ENCODE data around the gene RSU1. TPM values are rescaled to one million over a fixed set of nuclear protein-coding genes. Genes with fewer than 3 reads are reported as not detected.
A peak's percentile ranks its signal among the peaks of the same experiment; 100 is the strongest.

RSU1 gene
- total and polyA plus RNA-seq, 2 of the 13 experiments (the other 11 are each of a cell fraction or from before 2014, with no cell fraction given): 32.3 to 35.1 TPM

DNA sequence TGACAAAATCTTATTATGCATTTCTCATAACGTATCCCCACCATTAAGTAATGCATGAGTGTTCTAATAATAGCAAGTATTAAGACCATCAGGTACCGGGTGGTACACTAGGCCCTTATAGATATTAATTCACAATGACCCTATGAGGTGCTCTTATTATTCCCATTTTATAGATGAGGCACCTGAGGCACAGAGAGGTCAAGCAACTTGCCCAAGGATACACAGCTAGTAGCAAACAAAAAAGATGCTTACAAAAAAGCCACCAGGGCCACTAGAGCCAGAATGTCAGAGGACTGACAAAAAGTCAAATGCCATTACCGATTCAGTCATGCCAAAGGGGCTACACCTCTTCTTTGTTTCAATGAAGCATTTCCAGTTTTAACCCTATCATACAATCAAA is 5.9 kb downstream of the RSU1 start:
- FAIRE-seq: no peak
- Histone ChIP-seq H3K9ac (ENCODE audit: insufficient read depth, low read depth, low read length) (no peak overlapping the region), H3K27me3 (ENCODE audit: control insufficient read depth in 1 of 2, insufficient read depth in 2 of 2, low read length in 2 of 2) (no peaks in the 10 kb centered on the region), H2AFZ (ENCODE audit: low read length) (no peak overlapping the region), H3K9me3 (ENCODE audit: low read length) (no peaks in the 10 kb centered on the region), H4K20me1 (ENCODE audit: insufficient read depth, low read length) (no peaks in the 10 kb centered on the region), H3K4me3 (replicated peaks in 1 of 3; ENCODE audit: insufficient read depth in 1 of 3, low read depth in 2 of 3, low read length in 3 of 3) (no peak overlapping the region), H3K79me2 (ENCODE audit: insufficient read depth, low read length) (peaks cover 9% of the 10 kb centered on the region), H3K27ac (ENCODE audit: extremely low read length, insufficient read depth, low read length) (no peak overlapping the region), H3K4me2 (ENCODE audit: low read depth, low read length) (no peak overlapping the region), H3K4me1 (ENCODE audit: insufficient read depth, low read length) (peaks cover 15% of the 10 kb centered on the region), H3K36me3 (replicated peaks in 1 of 2; ENCODE audit: control insufficient read depth in 1 of 2, insufficient read depth in 2 of 2, low read length in 2 of 2) (no peaks in the 10 kb centered on the region)
- no peak for DNase-seq (ENCODE audit: low spot score)
- in situ Hi-C loops (cut with HindIII; ENCODE audit: extremely low pct_ligation_motif_present, low pct_unique_long_range_greater_than_20kb): no loop called here
- intact Hi-C loops (cut with micrococcal nuclease; ENCODE audit: unreplicated experiment): loop anchor here (10.0 kb wide), 1 partner anchor 936 kb away; no protein-coding TSS in a partner anchor
- no peak for ATAC-seq
- CTCF ChIA-PET (ENCODE audit: low intra/inter-chr PET ratio, low total read pairs): no interaction called here
- no TSS peak for BruUV-seq (replicated peaks)
- WGBS (ENCODE audit: low lambda C conversion rate): 92% methylated on average over 3 of the region's 3 CpGs
- TF ChIP-seq ZBTB7A (CRISPR knock-in tag; IDR thresholded peaks at IDR 0.05) (no peak), ZNF768 (CRISPR knock-in tag; IDR thresholded peaks at IDR 0.05) (peak; percentile 55; the same call in 1 of the 2 replicates)
- POLR2A ChIA-PET: no interaction called here

DNA sequence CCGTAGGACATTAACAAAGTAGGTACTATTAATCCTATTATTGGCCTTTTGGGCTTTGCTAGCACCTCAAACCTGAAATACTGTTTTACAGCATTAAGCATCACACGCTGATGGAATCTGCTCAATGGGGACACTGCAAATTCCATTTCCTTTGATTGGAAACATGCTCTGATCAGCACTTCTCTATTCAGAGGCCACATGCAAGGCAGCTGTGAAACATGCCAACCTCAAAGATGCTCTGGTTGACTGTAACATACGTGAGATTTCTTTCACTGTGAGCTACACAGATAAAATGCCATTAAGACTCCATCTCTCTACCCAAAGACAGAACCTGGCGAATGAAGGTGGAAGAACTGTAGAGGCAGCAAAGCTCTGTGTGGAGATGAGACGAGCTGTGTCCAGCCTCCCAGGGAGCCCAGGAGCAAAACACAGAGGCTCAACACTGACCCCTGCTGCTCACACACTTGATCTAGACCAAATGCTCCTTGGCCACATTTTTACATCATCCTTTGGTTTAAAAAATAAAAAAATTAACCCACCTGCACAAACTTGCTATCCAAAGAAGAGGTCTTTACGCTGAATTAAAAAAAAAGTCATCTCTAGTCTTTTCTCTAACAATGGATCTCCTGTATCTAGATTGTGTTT is 8.0 kb downstream of the RSU1 start:
- intact Hi-C loops (cut with micrococcal nuclease; ENCODE audit: unreplicated experiment): no loop called here
- DNase-seq (ENCODE audit: low spot score) (peak; percentile 29), FAIRE-seq (no peak), ATAC-seq (peak; percentile 89)
- in situ Hi-C loops (cut with HindIII; ENCODE audit: extremely low pct_ligation_motif_present, low pct_unique_long_range_greater_than_20kb): no loop called here
- POLR2A ChIA-PET: no interaction called here
- Histone ChIP-seq H3K9ac (ENCODE audit: insufficient read depth, low read depth, low read length) (no peak overlapping the region), H3K4me2 (ENCODE audit: low read depth, low read length) (no peak overlapping the region), H3K79me2 (ENCODE audit: insufficient read depth, low read length) (no peaks in the 10 kb centered on the region), H4K20me1 (ENCODE audit: insufficient read depth, low read length) (no peaks in the 10 kb centered on the region), H3K27me3 (ENCODE audit: control insufficient read depth in 1 of 2, insufficient read depth in 2 of 2, low read length in 2 of 2) (no peaks in the 10 kb centered on the region), H3K9me3 (ENCODE audit: low read length) (no peaks in the 10 kb centered on the region), H3K4me1 (ENCODE audit: insufficient read depth, low read length) (no peaks in the 10 kb centered on the region), H3K36me3 (replicated peaks in 1 of 2; ENCODE audit: control insufficient read depth in 1 of 2, insufficient read depth in 2 of 2, low read length in 2 of 2) (no peaks in the 10 kb centered on the region), H2AFZ (ENCODE audit: low read length) (no peak overlapping the region), H3K4me3 (replicated peaks in 1 of 3; ENCODE audit: insufficient read depth in 1 of 3, low read depth in 2 of 3, low read length in 3 of 3) (no peak overlapping the region), H3K27ac (ENCODE audit: extremely low read length, insufficient read depth, low read length) (no peak overlapping the region)
- 95% methylated on average over 5 of the region's 6 CpGs for WGBS (ENCODE audit: low lambda C conversion rate)
- no TSS peak for BruUV-seq (replicated peaks)
- TF ChIP-seq RNF2 (conservative IDR thresholded peaks at IDR 0.05; ENCODE audit: low read depth): no peak
- no peak for TF ChIP-seq SETDB1 (CRISPR knock-in tag; IDR thresholded peaks at IDR 0.05; ENCODE audit: borderline replicate concordance)
- TF ChIP-seq, protein P1, sequence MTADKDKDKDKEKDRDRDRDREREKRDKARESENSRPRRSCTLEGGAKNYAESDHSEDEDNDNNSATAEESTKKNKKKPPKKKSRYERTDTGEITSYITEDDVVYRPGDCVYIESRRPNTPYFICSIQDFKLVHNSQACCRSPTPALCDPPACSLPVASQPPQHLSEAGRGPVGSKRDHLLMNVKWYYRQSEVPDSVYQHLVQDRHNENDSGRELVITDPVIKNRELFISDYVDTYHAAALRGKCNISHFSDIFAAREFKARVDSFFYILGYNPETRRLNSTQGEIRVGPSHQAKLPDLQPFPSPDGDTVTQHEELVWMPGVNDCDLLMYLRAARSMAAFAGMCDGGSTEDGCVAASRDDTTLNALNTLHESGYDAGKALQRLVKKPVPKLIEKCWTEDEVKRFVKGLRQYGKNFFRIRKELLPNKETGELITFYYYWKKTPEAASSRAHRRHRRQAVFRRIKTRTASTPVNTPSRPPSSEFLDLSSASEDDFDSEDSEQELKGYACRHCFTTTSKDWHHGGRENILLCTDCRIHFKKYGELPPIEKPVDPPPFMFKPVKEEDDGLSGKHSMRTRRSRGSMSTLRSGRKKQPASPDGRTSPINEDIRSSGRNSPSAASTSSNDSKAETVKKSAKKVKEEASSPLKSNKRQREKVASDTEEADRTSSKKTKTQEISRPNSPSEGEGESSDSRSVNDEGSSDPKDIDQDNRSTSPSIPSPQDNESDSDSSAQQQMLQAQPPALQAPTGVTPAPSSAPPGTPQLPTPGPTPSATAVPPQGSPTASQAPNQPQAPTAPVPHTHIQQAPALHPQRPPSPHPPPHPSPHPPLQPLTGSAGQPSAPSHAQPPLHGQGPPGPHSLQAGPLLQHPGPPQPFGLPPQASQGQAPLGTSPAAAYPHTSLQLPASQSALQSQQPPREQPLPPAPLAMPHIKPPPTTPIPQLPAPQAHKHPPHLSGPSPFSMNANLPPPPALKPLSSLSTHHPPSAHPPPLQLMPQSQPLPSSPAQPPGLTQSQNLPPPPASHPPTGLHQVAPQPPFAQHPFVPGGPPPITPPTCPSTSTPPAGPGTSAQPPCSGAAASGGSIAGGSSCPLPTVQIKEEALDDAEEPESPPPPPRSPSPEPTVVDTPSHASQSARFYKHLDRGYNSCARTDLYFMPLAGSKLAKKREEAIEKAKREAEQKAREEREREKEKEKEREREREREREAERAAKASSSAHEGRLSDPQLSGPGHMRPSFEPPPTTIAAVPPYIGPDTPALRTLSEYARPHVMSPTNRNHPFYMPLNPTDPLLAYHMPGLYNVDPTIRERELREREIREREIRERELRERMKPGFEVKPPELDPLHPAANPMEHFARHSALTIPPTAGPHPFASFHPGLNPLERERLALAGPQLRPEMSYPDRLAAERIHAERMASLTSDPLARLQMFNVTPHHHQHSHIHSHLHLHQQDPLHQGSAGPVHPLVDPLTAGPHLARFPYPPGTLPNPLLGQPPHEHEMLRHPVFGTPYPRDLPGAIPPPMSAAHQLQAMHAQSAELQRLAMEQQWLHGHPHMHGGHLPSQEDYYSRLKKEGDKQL (CRISPR knock-in tag; IDR thresholded peaks at IDR 0.05; ENCODE audit: low read depth): no peak
- TF ChIP-seq, protein P2, sequence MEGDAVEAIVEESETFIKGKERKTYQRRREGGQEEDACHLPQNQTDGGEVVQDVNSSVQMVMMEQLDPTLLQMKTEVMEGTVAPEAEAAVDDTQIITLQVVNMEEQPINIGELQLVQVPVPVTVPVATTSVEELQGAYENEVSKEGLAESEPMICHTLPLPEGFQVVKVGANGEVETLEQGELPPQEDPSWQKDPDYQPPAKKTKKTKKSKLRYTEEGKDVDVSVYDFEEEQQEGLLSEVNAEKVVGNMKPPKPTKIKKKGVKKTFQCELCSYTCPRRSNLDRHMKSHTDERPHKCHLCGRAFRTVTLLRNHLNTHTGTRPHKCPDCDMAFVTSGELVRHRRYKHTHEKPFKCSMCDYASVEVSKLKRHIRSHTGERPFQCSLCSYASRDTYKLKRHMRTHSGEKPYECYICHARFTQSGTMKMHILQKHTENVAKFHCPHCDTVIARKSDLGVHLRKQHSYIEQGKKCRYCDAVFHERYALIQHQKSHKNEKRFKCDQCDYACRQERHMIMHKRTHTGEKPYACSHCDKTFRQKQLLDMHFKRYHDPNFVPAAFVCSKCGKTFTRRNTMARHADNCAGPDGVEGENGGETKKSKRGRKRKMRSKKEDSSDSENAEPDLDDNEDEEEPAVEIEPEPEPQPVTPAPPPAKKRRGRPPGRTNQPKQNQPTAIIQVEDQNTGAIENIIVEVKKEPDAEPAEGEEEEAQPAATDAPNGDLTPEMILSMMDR (CRISPR knock-in tag; IDR thresholded peaks at IDR 0.05): peak; percentile 66
- TF ChIP-seq ZNF747 (CRISPR knock-in tag; IDR thresholded peaks at IDR 0.05; ENCODE audit: borderline replicate concordance): no peak
- TF ChIP-seq STAG1 (CRISPR knock-in tag; IDR thresholded peaks at IDR 0.05): peak; percentile 45
- CTCF ChIA-PET (ENCODE audit: low intra/inter-chr PET ratio, low total read pairs): no interaction called here

All from HepG2 (cell line).